Measurements from ENCODE around the gene ABHD17C.

GRCh38 chr15:80804970-80805495 is 109.9 kb downstream of the ABHD17C start:
- TF ChIP-seq CTCF (IDR thresholded peaks at IDR 0.05): no peak
- no peak for TF ChIP-seq POLR2A (IDR thresholded peaks at IDR 0.05)

Data from adrenal gland (tissue), 5 donors.